GM18520 (cell line): Measurements from ENCODE around the gene LPCAT4.

ENCODE experiments used
- ATAC-seq: cut with Tn5 transposase; IDR thresholded peaks from one replicate; pipeline ENCODE4 v1.9.1; 2021; ENCODE audit not compliant: unreplicated experiment

Gene LPCAT4

DNA sequence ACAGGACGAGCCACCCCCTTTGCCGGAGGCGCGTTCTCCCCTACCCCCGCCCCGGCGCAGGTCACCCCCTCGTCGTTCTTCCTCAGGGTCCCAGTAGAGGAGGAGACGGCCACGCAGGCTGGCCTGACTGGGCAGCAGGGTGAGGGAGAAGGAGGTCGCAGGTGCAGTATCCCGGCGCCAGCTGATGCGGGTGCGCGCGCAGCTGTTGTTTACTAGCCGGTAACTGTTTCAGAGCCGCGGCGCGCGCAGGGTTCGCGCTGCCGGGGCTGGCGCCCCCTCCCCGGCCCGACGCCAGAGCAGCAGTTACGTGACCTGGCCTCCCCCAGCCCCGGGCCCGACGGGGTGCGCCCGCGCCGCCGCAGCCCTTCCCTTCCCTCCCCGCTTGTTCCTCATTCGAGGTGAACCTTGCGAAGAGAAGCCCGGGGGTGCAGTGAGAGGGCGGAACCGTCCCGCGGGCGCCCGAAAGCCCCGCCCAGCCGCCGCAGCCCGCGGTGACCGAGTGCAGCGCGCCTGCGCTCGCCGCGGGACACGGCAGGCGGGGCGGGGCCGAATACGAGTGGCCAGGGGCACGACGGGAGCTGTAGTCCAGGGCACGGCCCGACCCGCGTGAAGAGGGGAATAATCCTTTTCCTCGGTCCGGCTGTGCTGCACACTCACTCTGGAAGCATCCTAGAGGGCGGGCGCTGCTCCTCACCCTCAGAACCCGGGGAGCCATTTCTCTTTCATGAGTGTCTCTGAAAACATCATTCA lies 29.3 kb downstream of the LPCAT4 start, which contains the start of gene SLC12A6:
TSS of gene SLC12A6 (minus strand) at position 225 of the 750 bp plus-strand sequence. CDS start 1,101 bp downstream, outside the sequence.
- ATAC-seq: peak; percentile 61

GRCh38 chr15:34336991-34337556 lies 29.9 kb downstream of the LPCAT4 start:
- no peak for ATAC-seq

DNA sequence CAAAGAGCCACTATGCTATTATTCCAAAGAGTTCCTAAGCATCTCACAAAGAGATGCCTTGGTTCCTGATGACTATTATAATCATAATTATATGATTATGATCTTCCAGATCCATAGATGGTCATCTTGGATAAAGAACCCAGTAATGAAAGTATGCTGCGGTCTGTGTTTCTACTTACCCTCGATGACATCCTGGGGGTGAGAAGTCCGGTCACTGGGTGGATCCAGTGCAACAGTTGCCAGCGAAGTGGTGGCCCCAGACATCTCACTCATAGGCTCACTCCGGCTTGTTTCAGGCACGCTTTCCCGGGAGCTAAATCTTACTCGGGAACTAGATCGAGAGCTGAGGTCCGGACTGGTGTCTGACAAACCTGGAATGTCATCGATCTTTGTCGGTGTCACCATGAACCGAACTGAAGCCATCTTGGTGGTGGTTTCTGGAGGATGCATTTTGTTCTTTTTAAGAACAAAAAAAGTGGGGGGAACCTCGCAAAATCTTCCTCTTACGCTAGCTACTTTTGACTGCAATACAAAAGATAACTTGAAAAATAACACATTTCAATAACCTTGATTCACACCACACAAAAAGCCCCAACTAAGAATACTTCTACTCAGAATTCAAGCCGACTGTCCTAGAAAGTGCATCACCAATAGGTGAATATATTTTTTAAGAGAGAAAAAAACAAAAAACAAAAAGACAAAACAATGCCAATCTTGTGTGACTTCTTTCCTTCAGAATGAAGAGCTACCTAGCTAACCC lies 30.6 kb downstream of the LPCAT4 start:
- no peak for ATAC-seq

- no peak for ATAC-seq
Measured at GRCh38 chr15:34335176-34336032, 31.6 kb downstream of the LPCAT4 start.

- ATAC-seq: no peak
Measured at GRCh38 chr15:34334672-34335071, 32.3 kb downstream of the LPCAT4 start.

GRCh38 chr15:34332553-34333120 lies 34.4 kb downstream of the LPCAT4 start:
- ATAC-seq: no peak

GRCh38 chr15:34331809-34332208 lies 35.2 kb downstream of the LPCAT4 start:
- no peak for ATAC-seq

GRCh38 chr15:34330279-34330678 lies 36.7 kb downstream of the LPCAT4 start:
- ATAC-seq: no peak

DNA sequence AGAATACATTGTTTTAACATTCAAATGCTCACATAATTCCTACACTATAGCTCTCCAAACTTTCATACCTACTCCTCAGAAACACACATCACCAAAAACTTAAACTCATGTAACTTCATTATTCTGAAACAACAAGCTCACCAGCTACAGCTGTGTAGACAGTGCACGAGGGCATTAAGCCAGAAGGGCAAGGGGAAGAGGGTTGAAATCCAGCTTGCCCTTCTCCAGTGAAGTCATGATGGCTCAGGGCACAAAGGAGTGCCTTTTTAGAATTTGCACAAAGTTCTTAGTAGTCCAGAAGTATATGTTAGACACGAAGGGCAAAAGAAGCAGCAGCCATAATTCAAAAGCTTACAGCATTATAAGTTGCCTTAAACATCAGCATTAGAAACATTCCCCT lies 38.0 kb downstream of the LPCAT4 start:
- ATAC-seq: no peak

DNA sequence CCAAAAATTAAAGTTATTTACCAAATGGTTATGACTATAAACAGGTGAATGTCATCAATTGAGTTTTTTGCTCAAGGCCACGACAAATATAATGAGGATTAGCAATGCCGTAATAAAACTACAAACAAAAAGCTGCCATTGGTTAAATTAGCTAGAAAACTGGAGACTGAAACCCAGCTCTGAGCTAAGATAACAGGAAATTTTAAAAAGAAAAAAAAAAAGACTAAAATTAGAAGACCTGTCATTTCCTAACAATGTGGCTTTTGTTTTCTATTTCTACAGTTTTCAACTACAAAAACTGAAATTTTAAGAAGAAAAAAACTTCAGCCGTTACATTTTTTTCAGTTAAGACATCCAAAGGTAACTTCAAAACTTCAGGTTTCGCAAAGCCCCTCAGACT lies 39.1 kb downstream of the LPCAT4 start:
- ATAC-seq: no peak

DNA sequence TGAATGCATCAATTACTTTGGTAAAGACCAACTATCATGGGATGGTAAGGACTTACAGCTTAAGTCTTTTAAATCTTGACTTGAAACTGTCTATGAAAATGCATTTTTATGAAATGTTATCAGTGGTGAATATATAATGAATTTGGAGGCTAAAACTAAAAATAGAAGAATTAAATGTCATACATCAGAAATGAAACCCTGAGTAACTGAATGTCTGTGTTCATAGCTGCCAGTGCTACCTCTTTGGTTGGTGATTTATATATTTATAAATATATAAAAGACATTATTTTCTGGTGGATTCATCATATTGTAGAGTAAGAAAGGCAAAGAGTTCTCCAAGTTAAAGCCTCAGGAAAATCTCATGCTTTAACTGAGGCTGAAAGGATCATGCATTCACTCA lies 41.6 kb downstream of the LPCAT4 start:
- ATAC-seq: no peak

- no peak for ATAC-seq
Measured at GRCh38 chr15:34324933-34325332, 42.1 kb downstream of the LPCAT4 start.

DNA sequence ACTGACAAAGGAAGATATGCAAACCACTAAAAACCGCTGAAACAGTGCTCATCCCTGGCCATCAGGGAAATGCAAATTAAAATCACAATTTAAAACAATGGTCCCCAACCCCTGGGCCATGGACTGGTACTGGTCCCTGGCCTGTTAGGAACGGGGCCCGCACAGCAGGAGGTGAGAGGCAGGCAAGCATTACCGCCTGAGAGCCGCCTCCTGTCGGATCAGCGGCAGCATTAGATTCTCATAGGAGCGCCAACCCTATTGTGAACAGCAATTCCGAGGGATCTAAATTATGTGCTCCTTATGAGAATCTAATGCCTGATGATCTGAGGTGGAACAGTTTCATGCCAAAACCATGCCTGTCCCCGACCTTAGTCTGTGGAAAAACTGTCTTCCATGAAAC lies 43.8 kb downstream of the LPCAT4 start:
- no peak for ATAC-seq

- peak; percentile 56 for ATAC-seq
Measured at GRCh38 chr15:34318277-34319079, 48.5 kb downstream of the LPCAT4 start.

- ATAC-seq: no peak
Measured at GRCh38 chr15:34314491-34315490, 52.2 kb downstream of the LPCAT4 start.

GRCh38 chr15:34311563-34311962 lies 55.4 kb downstream of the LPCAT4 start:
- no peak for ATAC-seq
